PFSK-1 (cell line): ENCODE data around the gene CHST9.

Experiments used
- FOXP2 ChIP-seq: optimal IDR thresholded peaks from 2 replicates; pipeline ENCODE3; 2011; ENCODE audit warnings: borderline replicate concordance, control low read depth, inconsistent platforms; ENCODE audit not compliant: insufficient read depth; ENCODE audit errors: extremely low read length, extremely low read depth
- POLR2AphosphoS5 ChIP-seq: IDR thresholded peaks from 2 replicates; pipeline ENCODE4 v1.6.1; 2012; ENCODE audit warnings: low read depth, mild to moderate bottlenecking, control low read depth, low read length, moderate library complexity
- SIN3A ChIP-seq: IDR thresholded peaks from 2 replicates; pipeline ENCODE4 v1.6.1; 2012; ENCODE audit warnings: mild to moderate bottlenecking, low read length, moderate library complexity, borderline replicate concordance; ENCODE audit not compliant: insufficient read depth

GRCh38 chr18:26999797-27000196, 185.3 kb downstream of the CHST9 start:
- no peak for TF ChIP-seq POLR2AphosphoS5
- TF ChIP-seq SIN3A, result no peak
- TF ChIP-seq FOXP2, result no peak
